Right atrium auricular region (tissue), 2 donors: Measurements from ENCODE around the gene CUX1. TPM values are rescaled to one million over a fixed set of nuclear protein-coding genes. Genes with fewer than 3 reads are reported as not detected.

Experiments
- DNase-seq: peaks from one replicate; pipeline ENCODE4 v3.0.0-alpha.2; 2019; ENCODE audit warnings: low spot score
- H3K27ac ChIP-seq, 2 donors: fragments of 200-600 bp; sonication (generic); 1 replicate in 1 of 2; 2 replicates in 1 of 2; pipeline ENCODE4 v1.5.1; 2016 to 2019
- H3K27me3 ChIP-seq, 2 donors: fragments of 200-600 bp; sonication (generic); one replicate each; pipeline versions ENCODE4 v1.5.1 to v1.6.0; 2017 to 2019
- H3K36me3 ChIP-seq: fragments of 200-600 bp; sonication (generic); one replicate; pipeline ENCODE4 v1.5.1; 2016
- H3K4me1 ChIP-seq, 2 donors: fragments of 200-600 bp; sonication (generic); one replicate each; pipeline versions ENCODE4 v1.5.1 to v1.6.0; 2017 to 2019
- H3K4me3 ChIP-seq, 2 donors: fragments of 200-600 bp; sonication (generic); 1 replicate in 1 of 2; 2 replicates in 1 of 2; pipeline ENCODE4 v1.5.1; 2017 to 2019; ENCODE audit warnings: mild to moderate bottlenecking in 1 of 2, moderate library complexity in 1 of 2
- H3K9me3 ChIP-seq, 2 donors: fragments of 200-600 bp; sonication (generic); one replicate each; pipeline ENCODE4 v1.5.1; 2019
- total RNA-seq, 2 donors: library from RNA; depleted of rRNA; stranded (reverse); fragments of >200 nt; gene quantifications; one replicate each; pipeline ENCODE4 v1.1.0, GENCODE V29; 2016
- TF ChIP-seq, protein P1 (sequence below), 2 donors: fragments of 200-600 bp; sonication (generic); IDR thresholded peaks; one replicate each; pipeline ENCODE4 v1.5.1; 2019; ENCODE audit warnings: antibody characterized with exemption in 2 of 2

CUX1 gene
- total RNA-seq, 2 donors from 2014 or later = 71.1 to 94.4 TPM

DNA sequence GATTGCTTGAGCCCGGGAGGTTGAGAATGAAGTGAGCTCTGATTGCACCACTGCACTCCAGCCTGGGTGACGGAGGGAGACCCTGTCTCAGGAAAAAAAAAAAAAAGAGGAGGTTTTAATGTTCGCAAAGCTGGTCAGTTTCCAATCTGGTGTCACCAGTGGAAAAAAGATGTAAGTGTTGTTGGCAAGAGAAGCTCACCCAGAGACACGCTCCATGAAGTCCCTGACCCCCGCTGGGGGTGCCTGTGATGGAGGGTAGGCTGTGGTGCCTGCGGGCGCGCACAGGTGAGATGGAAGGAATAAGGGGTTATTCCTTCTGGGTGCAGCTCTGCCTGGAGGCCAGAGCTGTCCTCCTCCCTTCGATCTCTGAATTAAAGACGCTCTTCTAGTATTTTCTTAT lies 122.7 kb downstream of the CUX1 start:
- Histone ChIP-seq H3K4me3 (no peak overlapping the region), H3K27ac (peak overlapping the region; percentile 75 to 88)
- no peak for DNase-seq

DNA sequence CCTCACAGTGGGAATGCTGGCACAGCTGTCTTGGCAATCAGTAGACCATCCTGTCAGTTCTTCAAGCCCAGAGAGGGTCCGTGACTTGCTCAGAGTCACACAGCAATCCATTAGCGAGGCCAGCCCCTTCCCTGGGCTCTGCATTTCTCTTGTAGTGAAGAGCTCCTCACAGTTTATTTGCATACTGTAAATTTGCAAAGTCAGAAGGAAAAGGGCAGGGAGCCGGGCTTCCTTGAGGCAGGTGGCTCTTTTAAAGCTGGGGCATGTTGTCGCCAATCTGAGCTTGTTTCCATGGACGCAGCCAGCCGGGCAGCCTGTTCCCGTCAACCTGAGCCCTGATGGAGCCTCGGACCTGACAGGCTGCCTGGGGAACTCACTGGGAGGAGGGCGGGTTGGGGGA lies 123.4 kb downstream of the CUX1 start:
- Histone ChIP-seq H3K9me3 (no peaks in the 10 kb centered on the region), H3K36me3 (no peaks in the 10 kb centered on the region), H3K27me3 (no peaks in the 10 kb centered on the region), H3K4me3 (no peak overlapping the region), H3K4me1 (peaks cover 0 to 61% of the 10 kb centered on the region in 2 donors), H3K27ac (peak overlapping the region; percentile 75 to 88)
- TF ChIP-seq, protein P1, sequence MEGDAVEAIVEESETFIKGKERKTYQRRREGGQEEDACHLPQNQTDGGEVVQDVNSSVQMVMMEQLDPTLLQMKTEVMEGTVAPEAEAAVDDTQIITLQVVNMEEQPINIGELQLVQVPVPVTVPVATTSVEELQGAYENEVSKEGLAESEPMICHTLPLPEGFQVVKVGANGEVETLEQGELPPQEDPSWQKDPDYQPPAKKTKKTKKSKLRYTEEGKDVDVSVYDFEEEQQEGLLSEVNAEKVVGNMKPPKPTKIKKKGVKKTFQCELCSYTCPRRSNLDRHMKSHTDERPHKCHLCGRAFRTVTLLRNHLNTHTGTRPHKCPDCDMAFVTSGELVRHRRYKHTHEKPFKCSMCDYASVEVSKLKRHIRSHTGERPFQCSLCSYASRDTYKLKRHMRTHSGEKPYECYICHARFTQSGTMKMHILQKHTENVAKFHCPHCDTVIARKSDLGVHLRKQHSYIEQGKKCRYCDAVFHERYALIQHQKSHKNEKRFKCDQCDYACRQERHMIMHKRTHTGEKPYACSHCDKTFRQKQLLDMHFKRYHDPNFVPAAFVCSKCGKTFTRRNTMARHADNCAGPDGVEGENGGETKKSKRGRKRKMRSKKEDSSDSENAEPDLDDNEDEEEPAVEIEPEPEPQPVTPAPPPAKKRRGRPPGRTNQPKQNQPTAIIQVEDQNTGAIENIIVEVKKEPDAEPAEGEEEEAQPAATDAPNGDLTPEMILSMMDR (IDR thresholded peaks at IDR 0.05) = no peak
- DNase-seq = no peak

More for the DNA sequence above, 122.7 kb downstream of the CUX1 start:
- TF ChIP-seq, protein P1 (IDR thresholded peaks at IDR 0.05) = no peak
- Histone ChIP-seq H3K9me3 (no peaks in the 10 kb centered on the region), H3K36me3 (no peaks in the 10 kb centered on the region), H3K27me3 (no peaks in the 10 kb centered on the region), H3K4me1 (peaks cover 0 to 61% of the 10 kb centered on the region in 2 donors)

DNA sequence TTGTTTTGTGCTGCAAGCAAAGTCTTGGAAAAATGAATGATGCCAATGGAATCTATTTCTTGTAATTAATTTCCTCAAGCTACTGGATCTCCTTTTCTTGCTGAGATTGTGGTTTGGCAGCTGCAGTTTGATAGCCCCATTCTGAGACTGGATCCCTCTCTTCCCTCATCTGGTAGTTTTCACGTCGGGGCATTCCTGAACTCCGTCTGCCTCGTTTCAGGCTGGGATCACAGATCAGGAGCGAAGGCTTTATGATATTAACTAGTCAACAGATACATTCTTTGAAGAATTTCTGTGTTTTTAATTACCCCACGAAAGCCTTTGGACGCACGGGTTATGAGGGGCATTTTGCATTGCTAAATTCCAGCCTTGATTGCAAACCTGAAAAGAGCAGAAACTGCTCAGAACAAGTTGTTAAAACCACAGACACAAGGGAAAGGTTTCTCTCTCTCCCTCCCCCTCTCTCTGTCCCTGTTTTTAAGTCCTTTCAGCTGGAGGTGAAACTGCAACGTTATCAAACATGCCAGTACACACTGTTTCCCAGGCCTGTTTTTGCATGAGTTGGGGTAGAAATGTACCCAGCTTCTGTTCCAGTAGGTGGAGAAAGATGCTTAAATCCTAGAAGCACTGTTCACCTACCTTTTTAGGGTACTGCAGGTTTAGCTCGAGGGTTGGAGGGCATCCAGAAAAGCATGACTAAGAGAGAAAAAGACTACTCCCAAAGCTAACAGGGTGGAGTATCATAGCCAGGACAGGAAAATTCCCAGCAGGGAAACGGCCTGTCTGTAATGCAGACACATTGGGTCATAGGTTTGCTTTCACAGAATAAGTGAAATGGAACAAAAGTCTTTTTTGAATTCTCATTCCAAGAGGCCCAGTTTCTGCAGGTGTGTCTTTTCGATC lies 124.3 kb downstream of the CUX1 start:
- Histone ChIP-seq H3K9me3 (no peaks in the 10 kb centered on the region), H3K4me1 (peaks cover 0 to 60% of the 10 kb centered on the region in 2 donors), H3K27me3 (no peaks in the 10 kb centered on the region), H3K36me3 (no peaks in the 10 kb centered on the region), H3K27ac (peak overlapping the region; percentile 75 to 88), H3K4me3 (no peak overlapping the region)
- TF ChIP-seq, protein P1 (IDR thresholded peaks at IDR 0.05) = no peak
- peak; percentile 67 for DNase-seq

DNA sequence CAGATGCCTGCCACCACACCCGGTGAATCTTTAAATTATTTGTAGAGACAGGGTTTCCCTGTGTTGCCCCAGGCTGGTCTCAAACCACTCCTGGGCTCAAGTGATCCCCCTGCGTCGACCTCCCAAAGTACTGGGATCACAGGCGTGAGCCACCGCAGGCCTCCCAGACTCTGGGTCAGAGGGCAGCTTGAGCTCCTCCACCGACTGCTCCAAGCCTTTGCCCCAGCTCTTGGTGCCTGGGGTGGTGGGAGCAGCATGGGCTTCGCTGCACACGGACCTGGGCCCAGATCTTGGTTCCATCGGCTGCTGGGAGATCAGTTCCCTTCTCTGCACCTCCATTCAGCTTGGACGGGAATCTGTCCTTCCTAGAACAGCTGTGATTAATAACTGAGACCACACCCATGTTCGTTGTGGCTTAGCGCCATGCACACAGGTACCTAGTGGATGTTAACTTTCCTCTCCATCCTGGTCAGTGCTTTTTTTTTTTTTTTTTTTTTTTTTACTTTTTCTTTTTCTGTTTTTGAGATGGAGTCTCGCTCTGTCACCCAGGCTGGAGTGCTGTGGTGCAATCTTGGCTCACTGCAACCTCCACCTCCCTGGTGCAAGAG lies 125.3 kb downstream of the CUX1 start:
- TF ChIP-seq, protein P1 (IDR thresholded peaks at IDR 0.05) = no peak
- Histone ChIP-seq H3K9me3 (no peaks in the 10 kb centered on the region), H3K27ac (peak overlapping the region; percentile 75 to 88), H3K27me3 (no peaks in the 10 kb centered on the region), H3K4me3 (no peak overlapping the region), H3K4me1 (peaks cover 0 to 62% of the 10 kb centered on the region in 2 donors), H3K36me3 (no peaks in the 10 kb centered on the region)
- no peak for DNase-seq

DNA sequence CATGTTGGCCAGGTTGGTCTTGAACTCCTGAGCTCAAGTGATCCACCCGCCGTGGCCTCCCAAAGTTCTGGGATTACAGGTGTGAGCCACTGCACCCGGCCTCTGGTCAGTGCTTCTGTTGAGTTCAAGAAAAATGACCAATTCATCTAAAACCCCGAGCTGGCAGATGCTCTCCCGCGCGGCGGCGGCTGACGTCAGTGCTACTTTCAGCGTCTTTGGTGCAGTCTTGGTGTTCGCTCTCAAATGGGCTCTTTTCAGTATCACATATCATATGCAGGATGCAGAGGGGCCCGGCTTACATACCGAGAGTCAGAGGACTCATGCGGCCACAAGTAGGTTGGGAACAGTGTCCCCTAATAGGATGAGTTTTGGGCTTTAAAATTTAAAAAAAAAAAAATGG lies 125.9 kb downstream of the CUX1 start:
- TF ChIP-seq, protein P1 (IDR thresholded peaks at IDR 0.05) = no peak
- H3K27ac ChIP-seq = peak overlapping the region; percentile 56 to 88
- H3K36me3 ChIP-seq = no peaks in the 10 kb centered on the region
- peaks cover 0 to 68% of the 10 kb centered on the region in 2 donors for H3K4me1 ChIP-seq
- no peaks in the 10 kb centered on the region for H3K9me3 ChIP-seq
- H3K27me3 ChIP-seq = no peaks in the 10 kb centered on the region
- no peak for DNase-seq
- H3K4me3 ChIP-seq = no peak overlapping the region
